Ramos (cell line): ENCODE results near the gene SH3BP5L.

Experiments used
- in situ Hi-C: fragments of 300-500 bp; cut with MboI; formaldehyde crosslinking; loops from one replicate; pipeline ENCODE4 v1.14.3; 2022; ENCODE audit warnings: low sequenced_read_pairs; ENCODE audit not compliant: unreplicated experiment

SH3BP5L gene

DNA sequence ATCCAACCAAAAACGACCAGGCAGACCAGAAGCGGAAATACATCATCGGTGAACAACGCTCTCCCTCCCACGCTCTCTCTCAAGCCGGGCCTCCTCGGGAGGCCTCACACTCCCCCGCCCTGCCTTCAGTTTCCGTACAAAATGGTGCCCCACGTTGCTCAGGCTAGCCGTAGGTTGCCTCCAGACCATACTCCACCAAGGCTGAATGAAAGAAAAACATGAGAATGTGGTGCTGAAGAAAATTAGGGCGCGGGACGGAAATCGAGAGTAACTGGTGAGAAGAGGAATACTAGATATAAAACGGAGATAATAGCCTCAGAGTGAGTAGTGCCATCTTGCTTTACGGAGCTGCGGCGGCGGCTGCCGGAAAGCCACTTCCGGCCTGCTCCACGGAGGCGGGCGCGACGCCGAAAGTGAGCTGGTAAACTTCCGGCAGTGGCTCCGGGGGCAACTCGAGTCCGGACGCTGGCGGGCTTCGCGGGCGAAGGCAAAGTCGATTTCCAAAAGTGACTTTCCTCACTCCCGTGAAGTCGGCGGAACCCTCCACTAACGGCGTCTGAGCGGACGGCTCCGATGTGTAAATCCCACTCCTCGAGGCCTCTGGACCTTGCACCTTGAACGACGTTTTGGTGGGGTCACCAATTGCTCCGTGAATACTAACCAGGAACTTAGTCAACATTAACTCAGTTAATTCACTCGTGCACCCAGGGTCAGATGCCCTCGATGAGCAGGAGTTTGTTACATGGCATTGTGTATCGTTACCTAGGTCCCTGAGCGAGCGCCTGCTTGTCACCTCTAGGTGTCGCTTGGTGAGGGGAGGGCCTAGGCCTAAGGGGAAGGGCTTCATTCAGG, at the start of gene SH3BP5L:
SH3BP5L (minus strand) TSS at position 7 of the 852 bp plus-strand sequence. CDS start 980 bp downstream, outside the sequence.
- in situ Hi-C loops = no loop called here

DNA sequence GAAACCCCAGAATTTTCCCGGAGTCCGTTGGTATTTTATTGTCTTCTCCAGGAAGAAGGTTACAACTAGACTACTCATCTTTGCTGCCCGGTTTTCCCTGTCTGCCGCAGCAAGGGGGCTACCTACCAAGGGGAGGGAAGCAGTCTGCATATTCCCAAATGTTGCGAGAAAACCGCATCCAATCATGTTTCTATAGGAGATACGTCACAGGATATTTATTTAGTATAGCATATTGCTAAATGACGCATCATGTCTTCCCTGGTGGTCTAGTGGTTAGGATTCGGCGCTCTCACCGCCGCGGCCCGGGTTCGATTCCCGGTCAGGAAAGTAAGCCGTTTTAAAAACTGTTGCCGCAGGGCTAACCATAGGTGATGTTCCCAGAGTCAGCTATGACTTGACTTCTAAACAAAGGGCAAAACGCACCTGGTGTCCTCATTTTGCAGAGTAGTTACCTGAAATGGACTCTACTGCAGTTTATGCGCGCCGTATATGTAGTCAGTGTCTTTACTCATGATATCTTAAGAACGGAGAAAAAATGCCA, 48.3 kb upstream of the SH3BP5L start:
- in situ Hi-C loops = no loop called here

- in situ Hi-C loops = no loop called here
These were observed 47.8 kb upstream of the SH3BP5L start for GRCh38 chr1:248873409-248873992.

GRCh38 chr1:248872752-248873408, 47.2 kb upstream of the SH3BP5L start:
- in situ Hi-C loops = no loop called here

- in situ Hi-C loops = no loop called here
These were observed 46.2 kb upstream of the SH3BP5L start for GRCh38 chr1:248871837-248872401.

DNA sequence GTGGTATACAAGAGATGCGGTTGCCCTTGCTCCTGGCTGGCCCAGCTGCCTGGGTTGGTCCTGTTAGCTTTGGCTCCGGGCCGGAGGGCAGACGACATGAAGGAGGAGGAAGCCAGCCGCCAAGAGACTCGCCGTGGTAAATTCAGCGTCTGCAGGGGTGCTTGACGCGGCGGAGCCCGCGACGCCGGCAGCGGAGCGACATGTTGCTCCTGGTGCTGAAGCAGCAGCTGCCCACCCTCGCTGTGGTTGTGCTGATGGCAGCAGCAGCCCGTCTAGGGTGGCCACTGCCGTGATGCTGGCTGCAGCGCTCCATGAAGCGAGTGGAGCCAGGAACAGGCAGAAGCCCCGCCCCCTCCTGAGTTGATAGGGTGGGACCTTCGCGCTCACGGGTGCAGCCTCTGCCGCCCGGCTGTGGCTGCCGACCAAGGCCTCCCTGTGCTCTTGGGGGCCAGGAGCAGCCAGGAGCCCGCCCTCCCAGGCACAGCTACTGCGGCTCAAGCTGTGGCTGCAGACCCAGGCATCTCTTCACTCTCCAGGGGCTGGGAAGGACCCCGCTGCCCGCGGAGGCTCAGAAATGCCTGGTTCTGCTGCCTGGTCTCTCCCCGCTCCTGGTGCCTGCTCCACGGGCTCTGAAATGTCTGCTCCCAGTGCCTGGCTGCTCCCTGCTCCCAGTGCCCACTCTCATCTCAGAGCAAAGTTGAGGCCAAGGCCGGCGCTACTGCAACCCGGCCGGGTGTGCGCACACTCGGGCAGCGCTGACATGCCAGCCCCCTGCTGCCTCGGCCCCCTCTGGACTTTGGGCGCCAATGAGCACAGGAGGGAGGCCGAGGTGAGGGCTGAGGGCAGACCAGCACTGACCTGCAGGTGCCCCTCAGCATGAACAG, 37.5 kb upstream of the SH3BP5L start:
- in situ Hi-C loops = no loop called here

- in situ Hi-C loops = no loop called here
These were observed 36.9 kb upstream of the SH3BP5L start for GRCh38 chr1:248862695-248862997.

- in situ Hi-C loops = no loop called here
These were observed 35.9 kb upstream of the SH3BP5L start for GRCh38 chr1:248861616-248862015.

- in situ Hi-C loops = no loop called here
These were observed 34.3 kb upstream of the SH3BP5L start for GRCh38 chr1:248860007-248860406.

DNA sequence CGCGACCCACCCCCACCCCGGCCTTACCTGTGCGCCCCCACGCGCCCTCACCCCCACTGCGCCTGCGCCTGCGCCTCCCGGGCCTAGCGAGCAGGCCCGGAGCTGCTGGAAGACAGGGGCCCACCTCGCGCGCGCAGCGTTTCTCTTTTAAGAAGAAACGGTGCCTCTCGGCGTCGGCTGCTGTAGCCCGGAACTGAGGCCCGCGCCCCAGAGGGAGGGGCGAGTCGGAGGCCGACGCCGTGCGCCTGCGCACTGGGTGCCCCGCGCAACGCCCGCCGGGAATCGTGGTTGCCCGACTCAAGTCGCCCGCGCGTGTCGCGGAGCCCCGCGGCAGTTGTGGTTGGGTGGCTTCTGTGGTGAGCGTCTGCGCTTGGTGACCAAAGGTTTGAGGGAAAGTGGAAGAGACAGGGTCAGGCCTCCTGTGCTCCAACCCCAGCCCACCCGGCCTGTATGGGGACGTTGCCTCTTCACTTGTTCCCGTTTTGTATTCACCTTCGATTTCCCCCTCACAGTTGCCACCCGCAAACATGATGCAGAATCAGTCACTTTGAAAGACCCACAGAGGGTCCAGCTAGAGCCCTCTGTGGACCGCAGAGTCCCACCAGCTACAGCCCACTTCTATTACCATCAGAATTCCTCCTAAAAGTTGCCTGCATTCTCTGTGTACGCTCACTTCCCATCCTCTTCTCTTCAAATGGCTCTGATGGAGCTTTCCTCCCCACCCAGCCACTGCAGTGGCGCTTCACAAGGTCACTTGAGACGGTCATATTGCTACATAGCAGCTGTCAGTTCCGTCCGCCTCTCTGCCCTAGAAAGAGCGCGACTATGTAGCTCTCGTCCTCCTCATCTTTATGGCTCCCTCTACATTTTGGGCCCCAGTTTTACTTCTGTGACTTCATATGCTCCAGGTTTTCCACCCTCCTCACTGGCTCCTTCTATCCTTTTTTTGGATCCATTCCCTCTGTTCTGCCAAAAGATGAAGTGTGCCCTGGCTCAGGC, 33.5 kb upstream of the SH3BP5L start, which contains the start of gene ZNF692:
ZNF692 (minus strand) TSS at position 195 of the 999 bp plus-strand sequence. CDS start 776 bp downstream, outside the sequence.
- in situ Hi-C loops = no loop called here

DNA sequence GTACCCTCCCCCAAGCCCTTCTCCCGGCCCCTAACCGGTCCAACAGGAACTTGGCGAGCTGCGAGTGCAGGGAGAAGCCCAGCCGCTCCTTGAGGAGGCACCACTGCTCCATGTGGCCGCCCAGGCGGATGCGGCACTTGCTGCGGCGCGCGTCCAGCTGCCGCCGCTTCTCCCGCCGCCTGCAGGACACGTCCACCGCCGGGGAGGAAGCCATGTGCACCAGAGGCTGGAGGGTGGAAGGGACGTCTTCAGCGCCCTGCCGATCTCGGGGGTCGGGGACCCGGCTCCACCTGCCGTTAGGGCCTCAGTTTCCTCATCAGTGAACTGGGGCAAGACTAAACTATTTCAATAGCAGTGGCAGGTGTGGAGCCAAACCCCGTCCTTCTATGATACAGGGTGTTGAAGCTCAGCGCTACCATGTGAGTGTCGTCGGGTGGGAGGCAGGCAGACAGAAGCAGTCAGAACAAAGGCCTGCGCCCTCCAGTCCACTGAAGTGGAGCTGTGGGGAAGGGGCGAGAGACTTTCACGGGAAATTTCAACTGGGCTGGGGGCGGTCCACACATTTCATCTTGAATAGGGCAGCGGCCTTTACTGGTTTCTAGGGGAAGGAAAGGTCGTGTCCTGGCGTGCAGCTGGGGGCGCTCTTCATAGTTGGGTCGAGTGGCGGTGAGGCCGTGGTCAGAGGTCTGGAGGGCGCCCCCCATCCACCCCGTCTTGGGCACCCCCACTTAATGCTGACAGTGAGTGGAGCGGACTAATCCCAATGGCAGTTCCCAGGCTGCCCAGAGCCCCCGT, 32.6 kb upstream of the SH3BP5L start:
- in situ Hi-C loops = no loop called here

DNA sequence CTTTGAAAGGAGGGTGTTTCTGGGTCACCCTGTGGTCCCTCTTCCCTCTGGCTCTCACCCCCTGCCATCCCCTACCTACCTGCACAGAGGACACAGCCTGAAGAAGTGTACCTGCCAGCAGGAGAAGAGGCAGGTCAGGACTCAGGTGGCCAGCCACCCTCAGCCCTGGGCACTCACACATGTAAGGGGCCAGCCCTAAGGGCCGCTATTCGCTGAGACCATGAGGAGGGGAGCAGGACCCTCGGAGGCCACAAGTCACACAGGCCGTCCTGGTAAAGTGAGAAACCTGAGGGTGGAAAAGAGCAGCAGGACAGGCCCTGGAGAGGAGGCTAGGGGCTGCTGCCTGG, 32.0 kb upstream of the SH3BP5L start:
- in situ Hi-C loops = no loop called here

DNA sequence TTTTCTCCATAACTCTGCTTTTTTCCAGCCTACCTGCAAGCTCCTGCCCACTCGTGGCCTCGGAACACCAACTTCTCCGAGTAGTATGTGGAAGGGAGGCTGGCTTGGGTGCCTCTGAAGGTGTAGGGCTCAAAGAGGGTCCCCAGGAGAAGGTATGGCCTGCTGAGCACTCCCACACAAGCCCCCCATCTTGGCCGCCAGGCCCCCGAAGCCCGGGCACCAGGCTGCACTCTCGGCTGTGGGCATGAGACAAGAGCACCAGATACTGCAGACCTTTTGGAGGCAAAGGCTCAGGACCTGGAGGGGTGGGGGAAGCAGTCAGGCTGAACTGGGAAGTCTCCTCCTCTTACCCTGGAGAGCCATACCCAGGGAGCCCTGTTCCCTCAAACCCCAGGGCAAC, 31.5 kb upstream of the SH3BP5L start:
- in situ Hi-C loops = no loop called here

DNA sequence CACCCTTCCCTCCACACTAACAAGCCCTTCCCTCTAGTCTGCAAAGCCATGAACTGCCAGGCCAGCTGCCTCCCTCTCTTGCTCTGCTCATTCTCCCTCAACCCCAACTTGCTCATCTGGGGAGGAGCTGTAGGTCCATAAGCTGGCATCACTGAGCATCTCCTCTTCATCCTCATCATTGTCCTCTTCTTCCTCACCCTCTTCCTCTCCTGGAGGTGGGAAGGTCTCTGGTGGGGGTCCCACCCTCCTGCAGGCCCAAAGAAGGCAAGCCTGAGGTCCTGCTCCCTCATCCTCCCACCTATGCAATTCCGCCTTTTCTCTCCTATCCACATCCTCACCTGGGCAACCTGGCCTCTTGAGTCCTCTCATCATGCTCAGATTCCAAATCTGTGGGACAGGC, 30.5 kb upstream of the SH3BP5L start:
- in situ Hi-C loops = no loop called here

- in situ Hi-C loops = no loop called here
These were observed 29.9 kb upstream of the SH3BP5L start for GRCh38 chr1:248855580-248855979.

GRCh38 chr1:248853663-248854375, 28.1 kb upstream of the SH3BP5L start:
- in situ Hi-C loops = no loop called here
